Measurements from ENCODE around the gene STRIP1.
A peak's percentile ranks its signal among the peaks of the same experiment; 100 is the strongest.

Gene STRIP1

GRCh38 chr1:110049801-110050601 lies 15.6 kb downstream of the STRIP1 start:
- Mint-ChIP-seq H3K27me3 (no peaks in the 10 kb centered on the region), H3K27ac (peak overlapping the region in 1 of 2 donors; percentile 71), H3K36me3 (ENCODE audit: insufficient read depth) (peaks cover 82% of the 10 kb centered on the region), H3K4me1 (ENCODE audit: low read depth in 2 of 2) (peaks cover 0 to 4% of the 10 kb centered on the region in 2 donors), H3K9me3 (no peaks in the 10 kb centered on the region), H3K4me3 (no peak overlapping the region)
- ATAC-seq (replicated peaks) (no peak), DNase-seq (no peak)

GRCh38 chr1:110050602-110051261 lies 16.3 kb downstream of the STRIP1 start:
- ATAC-seq (replicated peaks) (no peak), DNase-seq (no peak)
- peaks cover 0 to 4% of the 10 kb centered on the region in 2 donors for H3K4me1 Mint-ChIP-seq (ENCODE audit: low read depth in 2 of 2)
- H3K4me3 Mint-ChIP-seq: no peak overlapping the region
- H3K27me3 Mint-ChIP-seq: no peaks in the 10 kb centered on the region
- H3K36me3 Mint-ChIP-seq (ENCODE audit: insufficient read depth): peaks cover 82% of the 10 kb centered on the region
- no peaks in the 10 kb centered on the region for H3K9me3 Mint-ChIP-seq
- H3K27ac Mint-ChIP-seq: peak overlapping the region in 1 of 2 donors; percentile 71

DNA sequence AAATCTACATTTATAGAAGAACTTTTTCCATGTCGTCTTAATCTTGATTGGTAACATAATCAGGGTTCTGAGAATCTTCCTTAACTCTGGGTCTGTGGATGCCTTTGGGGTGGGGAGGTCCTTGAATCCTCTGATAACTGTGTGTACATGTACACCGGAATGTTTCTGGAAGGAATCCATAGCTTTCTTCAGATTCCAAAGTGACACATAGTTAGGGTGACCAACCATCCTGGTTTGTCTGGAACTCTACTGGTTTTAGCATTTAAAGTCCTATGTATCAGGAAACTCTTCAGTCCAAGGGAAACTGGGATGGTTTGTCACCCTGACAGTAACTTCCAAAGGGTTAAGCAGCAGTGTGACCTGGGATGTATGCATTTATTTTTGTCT lies 16.8 kb downstream of the STRIP1 start:
- no peak overlapping the region for H3K27ac Mint-ChIP-seq
- no peaks in the 10 kb centered on the region for H3K27me3 Mint-ChIP-seq
- H3K4me1 Mint-ChIP-seq (ENCODE audit: low read depth in 2 of 2): peaks cover 0 to 4% of the 10 kb centered on the region in 2 donors
- H3K4me3 Mint-ChIP-seq: no peak overlapping the region
- H3K36me3 Mint-ChIP-seq (ENCODE audit: insufficient read depth): peaks cover 78% of the 10 kb centered on the region
- H3K9me3 Mint-ChIP-seq: no peaks in the 10 kb centered on the region
- DNase-seq: no peak
- ATAC-seq (replicated peaks): no peak

GRCh38 chr1:110053552-110054428 lies 19.4 kb downstream of the STRIP1 start:
- Mint-ChIP-seq H3K27ac (no peak overlapping the region), H3K4me1 (ENCODE audit: low read depth in 2 of 2) (peaks cover 4 to 5% of the 10 kb centered on the region in 2 donors), H3K4me3 (no peak overlapping the region), H3K36me3 (ENCODE audit: insufficient read depth) (peaks cover 66% of the 10 kb centered on the region), H3K9me3 (no peaks in the 10 kb centered on the region), H3K27me3 (no peaks in the 10 kb centered on the region)
- peak; percentile 74 for ATAC-seq (replicated peaks)
- DNase-seq: peak; percentile 62 to 71 (median 66)

DNA sequence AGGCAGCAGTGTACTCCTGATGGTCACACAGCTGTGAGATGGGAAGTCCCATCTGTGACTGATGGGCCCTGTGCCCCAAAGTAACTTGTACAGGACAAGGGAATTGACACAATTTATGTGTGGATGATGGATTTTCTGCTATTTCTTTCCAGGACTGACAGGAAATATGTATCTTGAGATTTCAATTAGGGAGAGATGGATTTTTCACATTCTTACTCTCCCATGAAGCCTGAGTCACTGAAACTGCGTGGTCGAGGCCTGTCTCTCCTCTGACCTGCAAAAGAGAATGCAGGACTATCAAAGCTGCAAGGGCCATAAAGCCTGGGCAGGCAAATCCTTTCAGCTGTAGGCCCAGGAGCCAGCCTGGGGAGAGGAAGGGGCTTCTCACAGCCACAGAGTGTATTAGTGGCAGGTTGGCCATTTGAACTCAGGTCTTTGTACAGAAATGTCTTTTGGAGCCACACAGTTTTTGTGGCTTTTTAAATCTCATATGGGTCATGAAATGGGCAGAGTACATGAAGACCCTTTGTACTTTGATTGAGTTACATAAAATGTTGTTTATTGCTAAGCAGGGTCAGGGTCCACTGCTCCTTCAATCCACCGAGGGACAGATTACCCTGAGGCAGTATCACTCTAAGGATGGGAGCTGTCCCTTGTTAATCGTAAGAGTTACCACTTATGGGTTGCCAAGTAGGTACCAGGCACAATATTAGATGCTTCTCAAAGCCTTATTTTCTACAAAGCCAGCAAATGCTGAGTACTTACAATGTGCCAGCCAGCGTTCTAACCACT lies 21.3 kb downstream of the STRIP1 start:
- Mint-ChIP-seq H3K27me3 (no peaks in the 10 kb centered on the region), H3K36me3 (ENCODE audit: insufficient read depth) (peaks cover 53% of the 10 kb centered on the region), H3K4me1 (ENCODE audit: low read depth in 2 of 2) (peaks cover 7 to 10% of the 10 kb centered on the region in 2 donors), H3K27ac (no peak overlapping the region), H3K4me3 (no peak overlapping the region), H3K9me3 (no peaks in the 10 kb centered on the region)
- DNase-seq: no peak
- ATAC-seq (replicated peaks): no peak

DNA sequence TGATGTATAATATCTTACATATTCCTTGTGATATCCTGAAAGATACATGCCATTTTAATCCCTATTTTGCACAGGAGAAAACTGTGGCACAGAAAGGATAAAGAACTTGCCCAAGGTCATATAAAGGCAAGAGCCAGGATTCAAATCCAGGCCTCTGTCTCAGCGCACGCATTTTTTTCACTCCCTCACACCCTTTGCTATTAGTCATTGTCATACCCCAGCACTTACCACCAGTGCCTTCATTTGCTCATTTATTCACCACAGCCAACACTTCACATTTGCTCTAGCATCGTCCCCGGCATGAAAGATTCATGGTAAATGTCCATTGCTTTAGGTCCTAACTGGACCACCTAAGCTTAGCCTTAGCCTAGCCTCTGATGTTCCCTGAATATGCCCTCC lies 21.9 kb downstream of the STRIP1 start:
- no peak for DNase-seq
- Mint-ChIP-seq H3K36me3 (ENCODE audit: insufficient read depth) (peaks cover 51% of the 10 kb centered on the region), H3K27ac (no peak overlapping the region), H3K9me3 (no peaks in the 10 kb centered on the region), H3K4me1 (ENCODE audit: low read depth in 2 of 2) (peaks cover 7 to 10% of the 10 kb centered on the region in 2 donors), H3K27me3 (no peaks in the 10 kb centered on the region), H3K4me3 (no peak overlapping the region)
- no peak for ATAC-seq (replicated peaks)

GRCh38 chr1:110056776-110057175 lies 22.4 kb downstream of the STRIP1 start:
- ATAC-seq (replicated peaks) (no peak), DNase-seq (no peak)
- Mint-ChIP-seq H3K27me3 (no peaks in the 10 kb centered on the region), H3K9me3 (no peaks in the 10 kb centered on the region), H3K4me1 (ENCODE audit: low read depth in 2 of 2) (peaks cover 7 to 10% of the 10 kb centered on the region in 2 donors), H3K36me3 (ENCODE audit: insufficient read depth) (peaks cover 50% of the 10 kb centered on the region), H3K4me3 (no peak overlapping the region), H3K27ac (no peak overlapping the region)

GRCh38 chr1:110057963-110058518 lies 23.6 kb downstream of the STRIP1 start:
- DNase-seq: no peak
- Mint-ChIP-seq H3K4me1 (ENCODE audit: low read depth in 2 of 2) (peaks cover 6 to 10% of the 10 kb centered on the region in 2 donors), H3K27ac (peak overlapping the region in 1 of 2 donors; percentile 20), H3K36me3 (ENCODE audit: insufficient read depth) (peaks cover 38% of the 10 kb centered on the region), H3K9me3 (no peaks in the 10 kb centered on the region), H3K27me3 (no peaks in the 10 kb centered on the region), H3K4me3 (no peak overlapping the region)
- no peak for ATAC-seq (replicated peaks)

- no peak for ATAC-seq (replicated peaks)
- no peak for DNase-seq
- H3K27me3 Mint-ChIP-seq: no peaks in the 10 kb centered on the region
- H3K9me3 Mint-ChIP-seq: no peaks in the 10 kb centered on the region
- H3K27ac Mint-ChIP-seq: peak overlapping the region in 1 of 2 donors; percentile 20
- H3K4me1 Mint-ChIP-seq (ENCODE audit: low read depth in 2 of 2): peaks cover 2 to 10% of the 10 kb centered on the region in 2 donors
- H3K36me3 Mint-ChIP-seq (ENCODE audit: insufficient read depth): peaks cover 34% of the 10 kb centered on the region
- H3K4me3 Mint-ChIP-seq: no peak overlapping the region
Observed at GRCh38 chr1:110058591-110058990, 24.2 kb downstream of the STRIP1 start.

DNA sequence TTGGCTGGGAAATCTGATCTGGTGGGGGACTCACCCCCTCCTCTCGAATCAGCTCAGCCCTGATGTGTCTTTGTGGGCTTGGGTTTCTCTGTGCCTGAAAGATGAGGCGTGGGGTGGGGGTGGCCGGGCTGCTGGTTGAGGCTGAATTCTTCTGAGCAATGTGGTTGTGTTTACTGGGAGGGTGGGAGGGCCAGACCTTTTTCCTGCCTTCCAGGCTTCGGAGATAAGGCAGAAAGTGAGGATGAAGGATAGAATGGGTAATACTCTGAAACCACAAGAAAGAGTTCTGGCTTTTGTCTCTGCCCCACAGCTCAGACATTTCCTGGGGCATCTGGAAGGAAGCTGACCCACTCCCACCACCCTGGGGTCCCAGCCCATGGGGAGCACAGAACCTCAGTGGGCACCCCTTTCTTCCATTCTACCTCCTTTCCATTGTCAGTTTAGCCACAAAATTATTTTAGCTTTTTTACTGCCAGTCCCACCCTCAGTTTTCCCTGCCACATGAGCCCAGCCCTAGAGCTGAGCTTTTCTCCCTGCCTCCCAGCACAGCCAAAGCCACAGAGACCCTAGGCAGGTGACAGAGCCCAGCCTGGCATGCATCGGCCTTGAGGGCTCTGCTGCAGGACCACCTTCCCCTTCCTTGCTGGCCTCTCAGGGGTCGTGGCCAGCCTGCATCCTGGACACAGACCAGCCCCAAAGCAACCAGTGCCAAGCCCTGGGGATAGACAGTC lies 24.9 kb downstream of the STRIP1 start:
- Mint-ChIP-seq H3K4me1 (ENCODE audit: low read depth in 2 of 2) (peaks cover 2 to 10% of the 10 kb centered on the region in 2 donors), H3K9me3 (no peaks in the 10 kb centered on the region), H3K27ac (peak overlapping the region in 1 of 2 donors; percentile 80), H3K4me3 (no peak overlapping the region), H3K36me3 (ENCODE audit: insufficient read depth) (peaks cover 27% of the 10 kb centered on the region), H3K27me3 (no peaks in the 10 kb centered on the region)
- no peak for DNase-seq
- ATAC-seq (replicated peaks): no peak

- DNase-seq: peak; percentile 68 to 74 (median 72)
- H3K4me3 Mint-ChIP-seq: no peak overlapping the region
- H3K27ac Mint-ChIP-seq: peak overlapping the region; percentile 42 to 80
- peaks cover 18% of the 10 kb centered on the region for H3K36me3 Mint-ChIP-seq (ENCODE audit: insufficient read depth)
- peak; percentile 82 for ATAC-seq (replicated peaks)
- H3K9me3 Mint-ChIP-seq: no peaks in the 10 kb centered on the region
- peaks cover 2 to 10% of the 10 kb centered on the region in 2 donors for H3K4me1 Mint-ChIP-seq (ENCODE audit: low read depth in 2 of 2)
- H3K27me3 Mint-ChIP-seq: peaks cover 0 to 7% of the 10 kb centered on the region in 2 donors
Observed at GRCh38 chr1:110060034-110060661, 25.7 kb downstream of the STRIP1 start.

GRCh38 chr1:110060662-110061060 lies 26.2 kb downstream of the STRIP1 start:
- ATAC-seq (replicated peaks) (no peak), DNase-seq (no peak)
- Mint-ChIP-seq H3K27me3 (peaks cover 0 to 12% of the 10 kb centered on the region in 2 donors), H3K4me3 (no peak overlapping the region), H3K36me3 (ENCODE audit: insufficient read depth) (peaks cover 13% of the 10 kb centered on the region), H3K27ac (peak overlapping the region in 1 of 2 donors; percentile 80), H3K4me1 (ENCODE audit: low read depth in 2 of 2) (peaks cover 2 to 10% of the 10 kb centered on the region in 2 donors), H3K9me3 (no peaks in the 10 kb centered on the region)

All from effector memory CD8-positive, alpha-beta T cell (primary cell).